T-helper 1 cell treated with Interleukin-12 subunit alpha and Interleukin-12 subunit beta and Interleukin-4 antibody, amounts not matched to agents 30 μg/mL and 1 μg/mL, for 36 hours (primary cell): ENCODE measurements around the gene AGA.

Experiments used
- H3K27ac Mint-ChIP-seq: one replicate; pipeline ENCODE4 v1.8.0; 2021; ENCODE audit warnings: mild to moderate bottlenecking, mixed read lengths
- H3K27me3 Mint-ChIP-seq: one replicate; pipeline ENCODE4 v1.8.0; 2021; ENCODE audit warnings: low read depth, mixed read lengths
- H3K36me3 Mint-ChIP-seq: one replicate; pipeline ENCODE4 v1.8.0; 2021; ENCODE audit warnings: low read depth, mixed read lengths
- H3K4me1 Mint-ChIP-seq: one replicate; pipeline ENCODE4 v1.8.0; 2021; ENCODE audit warnings: low read depth, mixed read lengths
- H3K4me3 Mint-ChIP-seq: one replicate; pipeline ENCODE4 v1.8.0; 2021; ENCODE audit warnings: mild to moderate bottlenecking, moderate library complexity, mixed read lengths
- H3K9me3 Mint-ChIP-seq: one replicate; pipeline ENCODE4 v1.8.0; 2021; ENCODE audit warnings: mixed read lengths

AGA gene

DNA sequence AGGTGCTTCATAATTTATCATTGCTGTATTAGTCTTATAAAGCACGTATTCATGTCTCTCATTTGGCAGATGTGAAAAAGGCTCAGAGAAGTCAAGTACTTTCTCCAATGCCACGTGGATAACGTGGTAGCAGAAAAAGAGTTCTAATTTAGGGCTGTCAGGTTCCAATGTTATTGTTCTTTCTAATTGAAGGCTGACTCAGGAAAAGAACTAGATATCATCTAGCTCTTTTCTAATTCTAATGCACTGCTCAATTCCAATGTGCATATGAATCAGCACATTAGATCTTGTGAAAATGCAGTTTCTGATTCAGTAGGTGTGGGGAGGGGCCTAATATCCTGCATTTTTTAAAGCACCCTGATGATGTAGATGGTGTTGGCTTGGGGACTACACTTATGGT is 22.8 kb downstream of the AGA start:
- H3K27ac Mint-ChIP-seq: no peak overlapping the region
- H3K4me3 Mint-ChIP-seq: no peak overlapping the region
- peaks cover 12% of the 10 kb centered on the region for H3K27me3 Mint-ChIP-seq
- H3K4me1 Mint-ChIP-seq: no peaks in the 10 kb centered on the region
- H3K9me3 Mint-ChIP-seq: peaks cover 21% of the 10 kb centered on the region
- no peaks in the 10 kb centered on the region for H3K36me3 Mint-ChIP-seq

DNA sequence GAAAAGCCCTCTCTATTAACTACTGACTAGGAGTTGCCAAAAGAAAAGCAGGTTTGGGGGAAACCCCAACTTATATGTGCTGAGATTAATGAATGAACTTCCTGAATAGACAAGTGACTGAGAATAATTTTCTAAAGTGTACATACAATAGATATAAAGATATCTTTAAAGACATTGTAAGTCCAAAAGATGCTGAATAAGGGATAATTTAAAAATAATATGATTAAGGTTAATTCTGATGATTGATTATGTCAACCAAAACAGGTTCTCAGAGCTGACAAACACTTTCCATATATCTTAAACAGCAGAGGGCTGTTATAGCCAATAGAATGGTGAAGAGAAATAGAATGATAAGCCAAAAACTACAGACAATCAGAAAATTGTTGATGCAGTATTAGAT is 28.6 kb downstream of the AGA start:
- H3K4me3 Mint-ChIP-seq: no peak overlapping the region
- no peaks in the 10 kb centered on the region for H3K27me3 Mint-ChIP-seq
- no peaks in the 10 kb centered on the region for H3K36me3 Mint-ChIP-seq
- H3K9me3 Mint-ChIP-seq: peaks cover 8% of the 10 kb centered on the region
- H3K27ac Mint-ChIP-seq: no peak overlapping the region
- peaks cover 2% of the 10 kb centered on the region for H3K4me1 Mint-ChIP-seq

DNA sequence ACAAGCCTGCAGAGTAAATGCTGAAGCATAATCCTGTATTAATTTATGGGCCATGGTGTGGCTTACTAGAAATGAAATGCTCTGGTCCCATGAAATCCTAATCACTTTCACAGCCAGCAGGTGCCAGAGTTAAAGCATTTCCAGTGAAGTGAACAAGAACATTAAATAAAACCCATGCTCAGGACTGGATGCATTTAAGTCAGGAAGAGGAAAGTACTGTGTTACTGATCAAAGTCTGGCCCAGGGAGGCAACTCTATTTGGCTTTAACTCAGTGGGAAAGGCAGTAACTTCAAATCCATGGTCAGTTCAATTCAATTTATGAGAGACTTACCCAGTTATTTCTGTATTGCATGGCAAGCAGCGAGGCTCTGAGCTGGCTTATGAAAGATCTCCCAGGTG is 29.2 kb downstream of the AGA start:
- Mint-ChIP-seq H3K4me3 (no peak overlapping the region), H3K4me1 (peaks cover 2% of the 10 kb centered on the region), H3K27ac (no peak overlapping the region), H3K36me3 (no peaks in the 10 kb centered on the region), H3K27me3 (no peaks in the 10 kb centered on the region), H3K9me3 (peaks cover 8% of the 10 kb centered on the region)

DNA sequence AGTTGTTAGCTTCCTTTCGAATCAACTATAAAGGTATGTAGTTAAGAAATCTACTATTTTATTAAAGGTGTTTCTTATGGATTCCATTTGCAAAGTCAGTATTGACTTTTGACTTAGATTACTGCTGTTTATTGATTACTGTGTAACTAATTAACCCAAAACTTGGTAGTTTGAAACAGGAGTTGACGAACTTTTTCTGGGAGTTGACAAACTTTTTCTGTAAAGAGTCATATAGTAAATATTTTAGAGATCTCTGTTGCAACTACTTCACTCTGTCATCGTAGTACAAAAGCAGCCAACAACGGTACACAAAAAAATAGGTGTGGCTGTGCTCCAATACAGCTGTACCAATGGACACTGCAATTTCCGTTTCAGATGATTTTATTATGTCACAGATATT is 30.2 kb downstream of the AGA start:
- no peaks in the 10 kb centered on the region for H3K36me3 Mint-ChIP-seq

DNA sequence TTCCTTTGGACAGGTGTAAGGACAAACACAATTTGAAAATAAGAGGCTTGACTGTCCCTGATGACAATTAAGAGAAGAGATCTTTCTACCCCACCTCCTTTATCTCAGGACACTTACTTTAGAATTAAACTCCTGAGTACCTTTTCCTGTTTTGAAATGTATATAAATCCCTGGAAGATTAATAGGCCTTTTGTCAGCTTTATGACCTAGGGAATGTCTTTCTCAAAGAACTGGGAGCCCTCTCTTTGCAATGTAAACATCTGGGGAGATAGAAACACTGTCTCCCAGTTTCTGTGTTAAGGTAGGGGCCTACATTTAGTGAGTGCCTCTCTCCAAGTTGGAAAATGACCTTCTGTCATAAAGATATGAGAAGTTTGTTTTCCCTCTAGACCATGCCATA is 31.7 kb downstream of the AGA start:
- peaks cover 8% of the 10 kb centered on the region for H3K9me3 Mint-ChIP-seq
- H3K4me3 Mint-ChIP-seq: no peak overlapping the region

More for the DNA sequence above, 30.2 kb downstream of the AGA start:
- Mint-ChIP-seq H3K4me3 (no peak overlapping the region), H3K27me3 (no peaks in the 10 kb centered on the region), H3K4me1 (peaks cover 2% of the 10 kb centered on the region), H3K9me3 (peaks cover 8% of the 10 kb centered on the region), H3K27ac (no peak overlapping the region)

DNA sequence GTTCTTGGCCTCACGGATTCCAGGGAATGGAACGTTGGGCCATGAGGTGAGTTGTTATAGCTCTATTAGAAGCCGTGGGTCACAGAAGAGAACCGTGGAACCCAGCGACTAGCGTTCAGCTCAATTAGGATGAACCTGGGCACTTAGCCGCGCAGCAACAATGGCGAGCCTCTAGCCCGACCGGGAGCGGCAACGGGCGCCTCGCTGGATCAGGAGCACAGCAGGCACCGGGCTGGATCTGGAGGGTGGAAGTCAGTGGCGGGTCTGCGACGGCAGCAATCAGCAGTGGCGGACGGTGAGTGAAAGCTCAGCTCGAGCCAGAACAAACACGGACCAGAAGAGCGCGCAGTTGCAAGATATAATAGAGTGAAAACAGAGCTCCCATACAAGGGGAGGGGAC is 34.2 kb downstream of the AGA start:
- Mint-ChIP-seq H3K9me3 (peaks cover 8% of the 10 kb centered on the region), H3K4me3 (no peak overlapping the region), H3K36me3 (no peaks in the 10 kb centered on the region), H3K27me3 (peaks cover 9% of the 10 kb centered on the region), H3K27ac (no peak overlapping the region), H3K4me1 (peaks cover 2% of the 10 kb centered on the region)

More for the DNA sequence above, 31.7 kb downstream of the AGA start:
- H3K27ac Mint-ChIP-seq: no peak overlapping the region
- peaks cover 2% of the 10 kb centered on the region for H3K4me1 Mint-ChIP-seq
- peaks cover 1% of the 10 kb centered on the region for H3K27me3 Mint-ChIP-seq
- H3K36me3 Mint-ChIP-seq: no peaks in the 10 kb centered on the region

DNA sequence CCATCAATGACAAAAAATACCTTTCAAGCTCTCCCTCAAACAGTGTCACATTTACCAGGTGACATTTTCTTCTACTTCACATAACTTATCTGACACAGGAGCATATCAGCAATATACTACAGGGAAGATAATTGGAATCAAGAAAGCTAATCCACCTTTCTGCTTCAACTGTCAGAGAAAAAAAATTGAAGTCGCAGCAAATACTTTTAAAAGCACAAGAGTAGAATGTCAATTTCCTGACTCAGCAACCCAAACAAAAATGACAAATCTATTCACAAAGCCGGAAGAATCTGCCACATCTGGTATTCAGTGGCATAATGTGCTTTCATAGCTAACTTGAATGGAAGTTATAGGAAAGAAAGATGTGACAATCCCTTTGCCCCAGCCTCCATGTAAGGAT is 36.7 kb downstream of the AGA start:
- H3K36me3 Mint-ChIP-seq: peaks cover 6% of the 10 kb centered on the region
- H3K4me3 Mint-ChIP-seq: no peak overlapping the region
- H3K27ac Mint-ChIP-seq: no peak overlapping the region
- peaks cover 20% of the 10 kb centered on the region for H3K4me1 Mint-ChIP-seq
- H3K9me3 Mint-ChIP-seq: peaks cover 8% of the 10 kb centered on the region
- H3K27me3 Mint-ChIP-seq: peaks cover 9% of the 10 kb centered on the region

DNA sequence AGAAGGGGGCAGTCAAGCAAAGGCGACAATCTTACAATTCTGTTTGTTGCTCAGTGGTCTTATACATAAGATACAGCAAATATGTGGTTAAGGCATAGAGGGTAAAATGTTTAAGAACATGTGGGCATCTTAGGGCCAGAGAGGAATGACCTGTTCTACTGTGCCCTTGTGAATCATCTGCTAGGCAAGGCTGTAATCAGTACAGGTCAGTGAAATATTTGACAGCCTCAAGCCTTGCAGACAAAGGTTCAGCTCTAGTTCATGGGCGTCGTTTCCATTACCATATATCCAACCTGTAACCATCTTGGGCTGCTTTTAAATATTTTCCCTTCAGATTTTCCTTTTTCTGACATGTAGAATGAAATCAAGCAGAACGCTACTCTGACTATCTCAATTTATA is 37.3 kb downstream of the AGA start:
- peaks cover 10% of the 10 kb centered on the region for H3K9me3 Mint-ChIP-seq
- no peak overlapping the region for H3K27ac Mint-ChIP-seq
- H3K36me3 Mint-ChIP-seq: peaks cover 7% of the 10 kb centered on the region
- H3K27me3 Mint-ChIP-seq: peaks cover 9% of the 10 kb centered on the region
- H3K4me3 Mint-ChIP-seq: no peak overlapping the region
- H3K4me1 Mint-ChIP-seq: peaks cover 25% of the 10 kb centered on the region

DNA sequence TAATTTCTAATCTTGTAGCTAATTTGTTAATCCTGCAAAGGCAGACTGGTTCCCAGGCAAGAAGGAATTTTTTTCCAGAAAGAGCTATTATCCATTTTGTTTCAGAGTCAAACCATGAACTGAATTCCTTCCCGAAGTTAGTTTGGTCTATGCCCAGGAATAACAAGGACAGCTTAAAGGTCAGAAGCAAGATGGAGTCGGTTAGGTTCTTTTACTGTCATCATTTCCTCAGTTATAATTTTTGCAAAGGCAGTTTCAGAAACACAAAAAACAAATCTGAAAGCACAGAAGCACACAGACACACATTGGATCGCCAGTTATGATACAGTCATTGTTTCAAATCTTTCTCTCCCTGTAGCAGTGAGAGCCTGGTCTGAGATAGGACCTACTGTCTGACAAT is 37.9 kb downstream of the AGA start:
- no peak overlapping the region for H3K27ac Mint-ChIP-seq

DNA sequence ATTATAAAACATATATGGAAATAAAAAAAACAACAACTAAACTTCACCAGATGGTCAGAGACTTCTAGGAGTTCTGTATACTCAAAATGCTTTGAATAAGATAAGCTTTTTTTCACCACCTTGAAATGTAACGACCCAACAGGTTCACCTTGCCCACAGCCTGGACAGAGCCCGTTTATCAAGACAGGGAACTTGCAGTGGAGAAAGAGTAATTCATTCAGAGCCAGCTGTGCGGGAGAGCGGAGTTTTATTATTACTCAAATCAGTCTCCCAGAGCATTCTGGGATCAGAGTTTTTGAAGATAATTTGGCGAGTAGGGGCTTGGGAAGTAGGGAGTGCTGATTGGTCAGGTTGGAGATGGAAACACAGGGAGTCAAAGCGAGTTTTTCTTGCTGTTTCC is 38.5 kb downstream of the AGA start:
- H3K36me3 Mint-ChIP-seq: peaks cover 7% of the 10 kb centered on the region
- H3K27ac Mint-ChIP-seq: no peak overlapping the region
- H3K4me3 Mint-ChIP-seq: no peak overlapping the region
- H3K27me3 Mint-ChIP-seq: peaks cover 9% of the 10 kb centered on the region
- peaks cover 4% of the 10 kb centered on the region for H3K9me3 Mint-ChIP-seq
- peaks cover 30% of the 10 kb centered on the region for H3K4me1 Mint-ChIP-seq

More for the DNA sequence above, 37.9 kb downstream of the AGA start:
- Mint-ChIP-seq H3K4me3 (no peak overlapping the region), H3K9me3 (peaks cover 9% of the 10 kb centered on the region), H3K27me3 (peaks cover 9% of the 10 kb centered on the region), H3K36me3 (peaks cover 7% of the 10 kb centered on the region), H3K4me1 (peaks cover 29% of the 10 kb centered on the region)

DNA sequence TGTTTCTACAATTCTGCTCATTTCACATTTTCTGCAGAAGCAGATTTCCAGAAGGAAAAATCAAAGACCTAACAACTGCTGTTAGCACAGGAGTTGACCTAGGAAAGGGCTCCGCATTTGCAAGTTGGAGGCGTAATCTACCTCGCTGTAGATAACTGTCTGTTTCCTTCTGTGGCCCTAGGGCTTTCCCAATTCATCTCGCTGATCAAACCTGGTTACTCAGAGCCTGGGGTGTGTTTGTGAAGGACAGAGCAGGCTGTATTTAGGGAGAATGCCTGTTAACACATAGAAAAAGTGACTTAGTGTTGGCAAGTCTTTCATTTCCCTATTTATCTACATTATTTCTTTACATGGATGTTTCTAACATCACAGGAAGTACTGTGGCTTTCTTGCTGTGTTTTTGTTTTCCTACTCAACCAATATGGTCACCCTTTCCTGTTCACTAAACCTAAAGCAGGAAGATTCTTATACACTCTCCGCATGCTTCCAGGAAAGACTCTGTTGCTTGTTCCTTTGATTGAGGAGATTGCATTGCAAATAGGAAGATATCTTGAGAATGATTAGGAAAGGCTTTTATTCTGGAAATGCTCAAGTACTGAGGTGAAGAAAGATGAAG is 40.5 kb downstream of the AGA start:
- H3K9me3 Mint-ChIP-seq: peaks cover 10% of the 10 kb centered on the region
- peaks cover 10% of the 10 kb centered on the region for H3K36me3 Mint-ChIP-seq
- peaks cover 9% of the 10 kb centered on the region for H3K27me3 Mint-ChIP-seq
- peak overlapping the region; percentile 73 for H3K27ac Mint-ChIP-seq
- peak overlapping the region; percentile 52 for H3K4me3 Mint-ChIP-seq
- peaks cover 32% of the 10 kb centered on the region for H3K4me1 Mint-ChIP-seq

DNA sequence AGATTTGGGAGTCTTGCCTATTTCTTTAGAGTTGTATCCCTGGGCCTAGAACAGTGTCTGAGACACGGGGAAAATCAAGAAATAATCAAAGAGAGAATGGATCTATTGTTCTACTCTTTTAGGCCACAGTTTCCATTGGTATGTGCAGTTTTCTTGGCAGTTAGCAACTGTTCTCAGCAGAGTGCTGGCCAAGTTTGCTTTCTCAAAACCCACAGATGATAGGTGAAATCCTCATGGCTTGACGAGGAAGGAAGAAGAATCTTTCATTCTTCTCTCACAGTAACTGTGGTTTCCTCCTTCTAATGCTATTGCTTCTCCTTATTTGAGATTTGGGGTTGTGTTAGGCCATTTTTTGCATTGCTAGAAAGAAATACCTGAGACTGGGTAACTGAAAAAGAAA is 42.2 kb downstream of the AGA start:
- peak overlapping the region; percentile 22 for H3K4me3 Mint-ChIP-seq
- peak overlapping the region; percentile 55 for H3K27ac Mint-ChIP-seq
- peaks cover 10% of the 10 kb centered on the region for H3K9me3 Mint-ChIP-seq
- peaks cover 10% of the 10 kb centered on the region for H3K36me3 Mint-ChIP-seq
- H3K4me1 Mint-ChIP-seq: peaks cover 32% of the 10 kb centered on the region
- H3K27me3 Mint-ChIP-seq: peaks cover 4% of the 10 kb centered on the region

DNA sequence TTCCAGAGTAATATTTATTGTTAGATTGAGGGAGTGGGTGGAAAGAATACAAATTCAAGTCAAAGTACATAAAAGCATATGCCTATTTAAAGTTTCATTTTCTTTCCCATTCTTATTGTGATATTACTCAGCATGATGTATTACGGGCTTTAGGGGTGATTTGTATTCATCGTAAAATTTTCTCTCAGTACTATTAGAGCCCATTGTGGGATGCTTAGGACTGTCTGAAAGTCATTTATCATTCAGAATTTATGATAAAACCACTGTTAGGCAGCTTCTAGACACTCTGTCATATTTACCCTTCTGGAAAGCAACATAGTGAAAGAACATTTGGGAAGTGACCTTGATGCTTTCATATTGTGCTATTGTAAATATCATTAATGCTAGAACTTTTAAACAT is 45.9 kb downstream of the AGA start:
- Mint-ChIP-seq H3K9me3 (peaks cover 10% of the 10 kb centered on the region), H3K27me3 (peaks cover 7% of the 10 kb centered on the region)

DNA sequence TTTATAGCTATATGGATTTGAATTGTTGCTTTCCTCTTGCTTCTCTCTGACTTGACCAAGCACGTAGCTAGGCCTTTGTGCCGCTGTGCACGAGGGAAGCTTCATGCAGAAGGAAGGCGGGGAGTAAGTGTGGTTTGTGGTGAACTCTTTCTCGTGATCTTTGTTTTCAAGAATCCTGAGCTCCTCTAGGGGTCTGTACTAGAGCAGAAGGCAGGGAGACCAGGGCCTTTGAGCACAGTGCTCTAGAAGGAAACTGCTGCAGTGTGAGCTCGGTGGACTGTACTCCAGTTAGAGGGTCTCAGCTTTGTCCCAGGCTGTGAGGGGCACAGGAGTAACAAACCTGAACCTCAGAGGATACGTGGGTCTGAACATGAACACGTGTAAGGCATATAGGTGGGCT is 49.0 kb downstream of the AGA start:
- Mint-ChIP-seq H3K27me3 (peaks cover 16% of the 10 kb centered on the region), H3K4me1 (peaks cover 24% of the 10 kb centered on the region), H3K27ac (peak overlapping the region; percentile 2), H3K4me3 (no peak overlapping the region), H3K9me3 (peaks cover 2% of the 10 kb centered on the region), H3K36me3 (peaks cover 3% of the 10 kb centered on the region)

More for the DNA sequence above, 45.9 kb downstream of the AGA start:
- Mint-ChIP-seq H3K27ac (no peak overlapping the region), H3K4me3 (no peak overlapping the region), H3K36me3 (peaks cover 5% of the 10 kb centered on the region), H3K4me1 (peaks cover 38% of the 10 kb centered on the region)

DNA sequence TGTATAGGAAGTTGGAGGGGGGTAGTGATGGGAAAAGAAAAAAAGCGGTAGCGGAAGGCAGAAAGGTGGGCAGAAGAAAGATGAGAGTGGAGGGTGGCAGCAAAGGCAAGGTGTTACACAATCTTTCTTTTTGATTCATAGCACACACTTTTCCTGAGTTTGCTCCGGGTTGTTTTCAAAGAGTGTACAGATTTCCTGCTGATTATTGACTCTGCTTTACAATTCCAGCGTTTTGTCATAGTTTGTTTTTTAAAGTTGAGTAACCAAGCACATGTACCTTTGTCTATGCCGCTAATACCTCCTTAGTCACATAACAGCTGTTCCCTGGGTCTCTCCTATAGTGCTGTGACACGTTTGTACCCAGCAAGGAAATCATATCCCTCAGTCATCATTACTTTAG is 50.3 kb downstream of the AGA start:
- H3K36me3 Mint-ChIP-seq: no peaks in the 10 kb centered on the region
- no peak overlapping the region for H3K27ac Mint-ChIP-seq
- H3K9me3 Mint-ChIP-seq: no peaks in the 10 kb centered on the region
- H3K27me3 Mint-ChIP-seq: peaks cover 16% of the 10 kb centered on the region
- peaks cover 24% of the 10 kb centered on the region for H3K4me1 Mint-ChIP-seq
- H3K4me3 Mint-ChIP-seq: no peak overlapping the region

DNA sequence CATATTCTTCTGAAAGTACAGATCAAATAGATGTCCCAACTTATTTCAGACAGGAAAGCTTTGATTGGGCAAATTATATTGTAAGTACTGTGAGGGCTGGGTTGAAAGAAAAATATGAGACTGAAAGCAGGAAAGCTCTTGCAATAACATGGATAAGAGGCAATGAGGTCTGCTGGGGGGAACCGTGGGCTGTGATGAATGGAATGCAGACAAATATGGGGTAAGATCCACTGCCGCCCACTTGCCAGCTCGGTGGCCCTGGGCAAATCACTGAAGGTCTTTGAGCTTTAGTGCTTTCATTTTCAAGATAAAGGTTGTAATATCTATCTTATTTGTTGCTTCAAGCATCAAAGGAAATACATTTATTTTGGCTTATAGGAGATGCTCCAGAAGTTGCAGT is 51.0 kb downstream of the AGA start:
- no peak overlapping the region for H3K27ac Mint-ChIP-seq
- H3K27me3 Mint-ChIP-seq: peaks cover 16% of the 10 kb centered on the region
- H3K4me3 Mint-ChIP-seq: no peak overlapping the region
- H3K4me1 Mint-ChIP-seq: peaks cover 24% of the 10 kb centered on the region
- H3K36me3 Mint-ChIP-seq: no peaks in the 10 kb centered on the region
- H3K9me3 Mint-ChIP-seq: no peaks in the 10 kb centered on the region
